ENCODE measurements around the gene PRPF19.

PRPF19 gene

DNA sequence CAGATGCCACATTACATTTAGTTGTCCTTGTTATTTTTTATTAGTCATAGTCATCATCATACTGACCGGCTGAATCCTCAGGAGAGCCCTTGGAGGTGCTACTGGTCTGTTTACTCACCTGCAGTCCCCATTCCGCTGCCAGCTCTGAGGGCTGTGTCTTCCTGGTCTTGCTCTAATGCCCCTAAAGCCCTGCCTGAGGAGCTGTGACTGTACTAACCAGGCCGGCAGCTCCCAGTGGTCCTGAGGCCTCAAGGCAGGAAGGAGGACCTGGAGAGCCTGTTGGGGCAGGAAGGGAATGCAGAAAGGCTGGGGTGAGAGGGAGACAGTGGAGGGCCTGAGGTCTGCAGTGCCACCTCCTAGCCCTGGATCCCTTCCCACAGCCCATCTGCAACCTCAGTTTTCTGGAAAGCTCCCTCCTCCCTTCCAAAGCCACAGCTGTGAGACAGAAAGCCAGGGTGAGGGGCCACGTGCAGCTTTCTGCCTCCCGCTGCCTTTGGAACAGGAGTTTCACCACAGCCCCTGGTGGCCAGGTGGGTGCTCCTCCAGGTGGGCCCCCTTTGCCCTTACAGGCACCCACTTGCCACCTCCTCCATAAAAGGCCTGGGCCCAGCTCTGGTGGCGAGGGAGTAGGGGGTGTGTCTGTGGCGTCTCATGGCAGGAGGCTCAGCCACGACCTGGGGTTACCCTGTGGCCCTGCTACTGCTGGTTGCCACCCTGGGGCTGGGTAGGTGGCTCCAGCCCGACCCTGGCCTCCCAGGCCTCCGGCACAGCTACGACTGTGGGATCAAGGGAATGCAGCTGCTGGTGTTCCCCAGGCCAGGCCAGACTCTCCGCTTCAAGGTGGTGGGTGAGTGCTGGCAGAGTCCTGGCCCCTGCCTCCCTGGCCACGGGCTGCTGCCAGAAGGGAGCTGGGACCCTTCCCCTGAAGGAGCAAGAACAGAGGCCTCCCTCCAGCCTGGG, 39.2 kb downstream of the PRPF19 start, which contains the start of gene ZP1:
TSS of gene ZP1 (plus strand) at position 632 of the 960 bp plus-strand sequence. CDS start at position 652, 20 bp downstream.
- Histone ChIP-seq H3K9ac (ENCODE audit: insufficient read length, low read depth) (peak within 1 kb of the TSS; percentile 47), H3K27me3 (ENCODE audit: insufficient read depth, insufficient read length) (no peaks in the 10 kb centered on the region), H3K4me1 (ENCODE audit: insufficient read depth, insufficient read length) (peaks cover 9% of the 10 kb centered on the region), H3K9me3 (ENCODE audit: insufficient read depth, low read length) (no peaks in the 10 kb centered on the region), H3K4me3 (ENCODE audit: insufficient read length, low read depth) (no peak within 1 kb of the TSS), H3K36me3 (ENCODE audit: insufficient read depth, insufficient read length, low read length) (no peaks in the 10 kb centered on the region)
- TF ChIP-seq ZNF274 (IDR thresholded peaks at IDR 0.05; ENCODE audit: low read depth, low read length) (no peak), SUZ12 (IDR thresholded peaks at IDR 0.05; ENCODE audit: extremely low read depth, insufficient read depth, insufficient read length) (no peak), YY1 (IDR thresholded peaks at IDR 0.05; ENCODE audit: insufficient read depth, insufficient read length) (no peak)
- DNase-seq (ENCODE audit: low read depth, low spot score) = no peak

DNA sequence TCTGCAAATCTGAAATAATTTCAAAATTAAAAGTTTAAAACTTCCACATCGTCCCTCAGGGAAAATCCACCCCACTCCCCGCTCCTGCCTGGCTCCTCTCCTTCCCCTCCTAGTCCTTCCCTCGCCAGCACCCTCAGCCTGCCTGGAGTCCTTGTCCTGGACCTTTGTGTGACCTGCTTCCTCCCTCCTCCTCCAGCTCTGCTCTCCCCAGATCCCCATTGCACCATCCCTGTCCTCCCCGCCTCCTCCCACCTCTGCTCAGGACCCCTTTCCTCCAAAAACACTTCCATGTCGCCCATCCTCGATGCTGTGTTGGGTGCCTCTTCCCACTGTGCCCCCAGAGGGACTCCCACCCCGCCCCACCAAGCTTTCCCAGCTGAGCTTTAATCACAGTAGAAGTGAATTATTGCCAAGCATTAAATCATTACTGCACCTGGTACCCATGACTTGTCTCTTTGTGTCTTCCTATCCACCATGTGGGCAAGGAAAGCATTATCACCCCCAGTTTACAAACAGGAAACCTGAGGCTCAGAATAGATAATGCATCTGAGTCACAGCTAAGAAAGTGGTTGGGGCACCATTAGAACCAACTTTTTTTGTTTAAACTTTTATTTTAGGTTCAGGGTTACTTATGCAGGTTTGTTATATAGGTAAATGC, 41.4 kb downstream of the PRPF19 start:
- no peak for TF ChIP-seq ZNF274 (IDR thresholded peaks at IDR 0.05; ENCODE audit: low read depth, low read length)
- TF ChIP-seq YY1 (IDR thresholded peaks at IDR 0.05; ENCODE audit: insufficient read depth, insufficient read length) = no peak
- TF ChIP-seq SUZ12 (IDR thresholded peaks at IDR 0.05; ENCODE audit: extremely low read depth, insufficient read depth, insufficient read length) = no peak
- peaks cover 9% of the 10 kb centered on the region for H3K4me1 ChIP-seq (ENCODE audit: insufficient read depth, insufficient read length)
- H3K4me3 ChIP-seq (ENCODE audit: insufficient read length, low read depth) = no peak overlapping the region
- no peaks in the 10 kb centered on the region for H3K9me3 ChIP-seq (ENCODE audit: insufficient read depth, low read length)
- no peak for DNase-seq (ENCODE audit: low read depth, low spot score)
- H3K27me3 ChIP-seq (ENCODE audit: insufficient read depth, insufficient read length) = no peaks in the 10 kb centered on the region
- H3K36me3 ChIP-seq (ENCODE audit: insufficient read depth, insufficient read length, low read length) = no peaks in the 10 kb centered on the region
- H3K9ac ChIP-seq (ENCODE audit: insufficient read length, low read depth) = no peak overlapping the region

DNA sequence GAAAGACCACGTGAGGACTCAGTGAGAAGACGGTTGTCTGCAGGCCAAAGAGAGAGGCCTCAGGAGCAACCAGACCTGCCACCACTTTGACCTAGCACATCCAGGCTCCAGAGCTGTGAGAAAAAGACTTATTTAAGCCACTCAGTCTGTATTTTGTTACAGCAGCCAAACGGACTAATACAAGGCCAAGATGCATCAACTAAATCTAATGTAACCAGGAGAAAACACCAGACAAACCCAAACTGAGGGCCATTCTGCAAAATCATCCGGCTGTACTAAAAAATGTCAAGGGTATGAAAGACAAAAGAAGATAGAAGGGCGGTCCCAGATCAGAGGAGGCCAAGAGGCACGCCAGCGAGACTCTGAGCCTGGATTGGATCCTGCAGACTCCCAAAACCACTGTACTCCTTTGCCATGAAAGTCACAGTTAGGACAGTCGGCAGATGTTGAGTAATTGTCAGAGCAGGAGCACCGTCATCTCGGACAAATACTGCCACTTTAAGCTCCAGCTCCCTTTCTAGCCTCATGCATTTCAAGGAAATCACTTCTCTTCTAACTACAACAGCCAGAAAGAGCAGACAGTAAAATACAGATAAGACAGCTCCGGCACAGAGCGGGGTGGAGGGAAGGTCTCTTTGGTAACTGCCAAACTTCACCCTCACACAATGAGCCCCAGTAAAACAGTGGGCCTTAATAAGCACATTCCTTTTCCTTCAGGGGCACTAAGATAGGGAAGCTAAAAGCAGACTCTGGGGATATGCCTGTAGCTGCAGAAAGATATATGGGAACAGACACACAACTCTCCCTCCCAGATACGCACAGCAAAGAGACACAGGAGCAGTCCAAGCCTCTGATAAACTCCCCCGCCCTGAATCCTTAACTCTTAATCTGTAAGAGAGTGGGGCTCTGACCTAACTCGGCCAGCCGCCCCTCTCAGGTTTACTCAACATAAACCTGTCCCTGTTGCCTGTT, 42.5 kb downstream of the PRPF19 start:
- TF ChIP-seq YY1 (IDR thresholded peaks at IDR 0.05; ENCODE audit: insufficient read depth, insufficient read length) (no peak), ZNF274 (IDR thresholded peaks at IDR 0.05; ENCODE audit: low read depth, low read length) (no peak), SUZ12 (IDR thresholded peaks at IDR 0.05; ENCODE audit: extremely low read depth, insufficient read depth, insufficient read length) (no peak)
- Histone ChIP-seq H3K27me3 (ENCODE audit: insufficient read depth, insufficient read length) (no peaks in the 10 kb centered on the region), H3K9me3 (ENCODE audit: insufficient read depth, low read length) (no peaks in the 10 kb centered on the region), H3K4me3 (ENCODE audit: insufficient read length, low read depth) (no peak overlapping the region), H3K36me3 (ENCODE audit: insufficient read depth, insufficient read length, low read length) (no peaks in the 10 kb centered on the region), H3K9ac (ENCODE audit: insufficient read length, low read depth) (no peak overlapping the region), H3K4me1 (ENCODE audit: insufficient read depth, insufficient read length) (peaks cover 9% of the 10 kb centered on the region)
- no peak for DNase-seq (ENCODE audit: low read depth, low spot score)

DNA sequence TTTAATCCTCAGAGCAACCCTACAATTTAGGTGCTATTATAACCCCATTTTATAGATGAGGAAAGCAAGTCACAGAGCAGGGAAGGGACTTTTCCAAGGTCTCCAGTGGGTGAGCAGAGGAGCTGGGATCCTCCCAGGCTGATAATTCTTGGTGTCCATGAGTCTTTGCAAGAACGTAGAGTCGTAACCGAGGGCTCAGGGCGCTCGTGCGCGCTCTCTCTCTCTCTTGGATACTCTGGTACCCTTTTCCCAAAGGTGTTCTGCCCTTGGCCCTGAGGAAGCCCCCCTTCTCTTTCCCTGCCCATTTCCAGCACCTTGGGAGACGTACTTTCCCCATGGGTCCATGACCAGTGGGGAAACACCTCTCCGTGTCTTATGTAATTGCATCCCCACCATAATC, 44.2 kb downstream of the PRPF19 start:
- no peaks in the 10 kb centered on the region for H3K36me3 ChIP-seq (ENCODE audit: insufficient read depth, insufficient read length, low read length)
- no peaks in the 10 kb centered on the region for H3K27me3 ChIP-seq (ENCODE audit: insufficient read depth, insufficient read length)
- H3K9ac ChIP-seq (ENCODE audit: insufficient read length, low read depth) = no peak overlapping the region
- DNase-seq (ENCODE audit: low read depth, low spot score) = no peak
- no peak overlapping the region for H3K4me3 ChIP-seq (ENCODE audit: insufficient read length, low read depth)
- H3K9me3 ChIP-seq (ENCODE audit: insufficient read depth, low read length) = no peaks in the 10 kb centered on the region
- peaks cover 12% of the 10 kb centered on the region for H3K4me1 ChIP-seq (ENCODE audit: insufficient read depth, insufficient read length)
- TF ChIP-seq ZNF274 (IDR thresholded peaks at IDR 0.05; ENCODE audit: low read depth, low read length) (no peak), SUZ12 (IDR thresholded peaks at IDR 0.05; ENCODE audit: extremely low read depth, insufficient read depth, insufficient read length) (no peak), YY1 (IDR thresholded peaks at IDR 0.05; ENCODE audit: insufficient read depth, insufficient read length) (no peak)

DNA sequence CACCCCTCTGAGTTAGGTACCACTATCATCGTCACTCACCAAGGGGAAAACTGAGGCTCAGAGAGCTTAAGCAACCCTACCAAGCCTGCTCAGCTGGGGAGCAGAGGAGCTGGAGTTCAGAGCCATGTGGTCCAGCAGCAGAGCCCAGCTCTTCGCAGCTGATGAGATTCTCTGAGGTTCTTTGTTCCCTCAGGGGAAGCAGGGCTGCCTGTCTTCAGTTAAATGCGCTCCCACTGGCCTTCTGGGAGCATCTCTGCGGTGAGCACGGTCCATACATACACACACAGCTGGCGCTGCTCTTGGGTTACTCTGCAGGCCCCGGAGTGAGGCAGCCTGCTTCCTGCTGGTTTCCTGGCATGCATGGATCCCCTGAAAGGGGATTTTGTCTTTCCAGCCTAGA, 45.4 kb downstream of the PRPF19 start:
- Histone ChIP-seq H3K9me3 (ENCODE audit: insufficient read depth, low read length) (no peaks in the 10 kb centered on the region), H3K4me3 (ENCODE audit: insufficient read length, low read depth) (no peak overlapping the region), H3K4me1 (ENCODE audit: insufficient read depth, insufficient read length) (peaks cover 11% of the 10 kb centered on the region), H3K9ac (ENCODE audit: insufficient read length, low read depth) (no peak overlapping the region), H3K36me3 (ENCODE audit: insufficient read depth, insufficient read length, low read length) (no peaks in the 10 kb centered on the region), H3K27me3 (ENCODE audit: insufficient read depth, insufficient read length) (no peaks in the 10 kb centered on the region)
- no peak for TF ChIP-seq YY1 (IDR thresholded peaks at IDR 0.05; ENCODE audit: insufficient read depth, insufficient read length)
- no peak for TF ChIP-seq ZNF274 (IDR thresholded peaks at IDR 0.05; ENCODE audit: low read depth, low read length)
- no peak for TF ChIP-seq SUZ12 (IDR thresholded peaks at IDR 0.05; ENCODE audit: extremely low read depth, insufficient read depth, insufficient read length)
- no peak for DNase-seq (ENCODE audit: low read depth, low spot score)

DNA sequence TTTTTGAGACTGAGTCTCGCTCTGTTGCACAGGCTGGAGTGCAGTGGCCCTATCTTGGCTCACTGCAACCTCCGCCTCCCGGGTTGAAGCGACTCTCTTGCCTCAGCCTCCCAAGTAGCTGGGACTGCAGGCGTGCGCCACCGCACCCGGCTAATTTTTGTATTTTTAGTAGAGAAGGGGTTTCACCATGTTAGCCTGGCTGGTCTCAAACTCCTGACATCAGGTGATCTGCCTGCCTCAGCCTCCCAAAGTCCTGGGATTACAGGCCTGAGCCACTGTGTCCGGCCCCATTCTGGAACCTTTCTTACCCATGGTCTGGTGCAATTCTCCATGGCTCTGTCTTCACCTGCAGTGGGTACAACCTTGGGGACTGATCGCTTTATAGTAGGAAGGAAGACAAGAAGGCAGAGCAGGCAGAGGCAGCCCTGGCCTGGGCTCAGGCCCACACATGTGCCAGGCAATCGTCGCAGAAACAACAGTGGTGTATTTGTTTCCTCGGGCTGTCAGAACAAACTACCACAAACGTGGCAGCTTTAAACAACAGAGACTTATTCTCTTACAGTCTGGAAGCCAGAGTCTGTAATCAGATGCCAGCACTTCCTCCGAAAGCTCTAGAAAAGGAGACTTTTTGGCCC, 46.7 kb downstream of the PRPF19 start:
- no peak for TF ChIP-seq YY1 (IDR thresholded peaks at IDR 0.05; ENCODE audit: insufficient read depth, insufficient read length)
- TF ChIP-seq ZNF274 (IDR thresholded peaks at IDR 0.05; ENCODE audit: low read depth, low read length) = no peak
- no peak for TF ChIP-seq SUZ12 (IDR thresholded peaks at IDR 0.05; ENCODE audit: extremely low read depth, insufficient read depth, insufficient read length)
- peaks cover 11% of the 10 kb centered on the region for H3K4me1 ChIP-seq (ENCODE audit: insufficient read depth, insufficient read length)
- no peak for DNase-seq (ENCODE audit: low read depth, low spot score)
- H3K4me3 ChIP-seq (ENCODE audit: insufficient read length, low read depth) = no peak overlapping the region
- no peaks in the 10 kb centered on the region for H3K36me3 ChIP-seq (ENCODE audit: insufficient read depth, insufficient read length, low read length)
- H3K9me3 ChIP-seq (ENCODE audit: insufficient read depth, low read length) = no peaks in the 10 kb centered on the region
- no peak overlapping the region for H3K9ac ChIP-seq (ENCODE audit: insufficient read length, low read depth)
- no peaks in the 10 kb centered on the region for H3K27me3 ChIP-seq (ENCODE audit: insufficient read depth, insufficient read length)

Data from NT2/D1 (cell line).